ENCODE results near the gene FAM47E. TPM values are rescaled to one million over a fixed set of nuclear protein-coding genes. Genes with fewer than 3 reads are reported as not detected.

FAM47E gene
- total and polyA plus RNA-seq, 2 donors (not counting 3 experiments of a cell fraction or from before 2014, with no cell fraction given) = 0.11 TPM; not detected in 1

- Histone ChIP-seq H3K4me1 (ENCODE audit: control insufficient read depth, extremely low read depth, insufficient read depth, low read length) (peaks cover 35% of the 10 kb centered on the region), H3K9ac (replicated peaks; ENCODE audit: extremely low read depth, insufficient read depth, low read length) (no peak overlapping the region), H2AFZ (ENCODE audit: low read depth, low read length) (no peak overlapping the region), H3K79me2 (ENCODE audit: control insufficient read depth, insufficient read depth, low read length) (peaks cover 80% of the 10 kb centered on the region), H3K27ac (ENCODE audit: insufficient read depth, low read depth, low read length) (no peak overlapping the region), H3K4me3 (replicated peaks in 1 of 3; ENCODE audit: insufficient read depth in 1 of 3, low read depth in 1 of 3, low read length in 3 of 3) (no peak overlapping the region), H3K36me3 (ENCODE audit: control insufficient read depth in 2 of 2, extremely low read depth in 1 of 2, insufficient read depth in 2 of 2, low read length in 2 of 2) (no peaks in the 10 kb centered on the region), H3K4me2 (ENCODE audit: insufficient read depth, low read length) (peak overlapping the region; percentile 94), H3K9me3 (replicated peaks; ENCODE audit: control insufficient read depth, insufficient read depth, low read length) (no peaks in the 10 kb centered on the region), H3K9me1 (replicated peaks; ENCODE audit: control insufficient read depth, extremely low read depth, insufficient read depth, low read length) (no peaks in the 10 kb centered on the region), H4K20me1 (replicated peaks; ENCODE audit: control insufficient read depth, extremely low read depth, insufficient read depth, low read length) (no peaks in the 10 kb centered on the region), H3K27me3 (ENCODE audit: control insufficient read depth in 2 of 2, insufficient read depth in 2 of 2, low read length in 2 of 2) (no peaks in the 10 kb centered on the region)
- ChIA-PET POLR2A (no interaction called here), CTCF (interaction anchor here (1.4 to 3.5 kb wide), 2 partner anchors 9 to 28 kb away, joined by 3 to 13 read pairs; no protein-coding TSS in a partner anchor)
- TF ChIP-seq MAX (IDR thresholded peaks at IDR 0.05; ENCODE audit: insufficient read depth, insufficient read length) = no peak
- TF ChIP-seq JUN (IDR thresholded peaks at IDR 0.05; ENCODE audit: borderline replicate concordance, insufficient read depth, insufficient read length, low read depth) = no peak
- no peak for TF ChIP-seq POLR2AphosphoS5 (IDR thresholded peaks at IDR 0.05; ENCODE audit: insufficient read depth, low read depth, low read length)
- TF ChIP-seq FOS (IDR thresholded peaks at IDR 0.05; ENCODE audit: borderline replicate concordance, insufficient read depth, low read length) = no peak
- no peak for TF ChIP-seq MYC (IDR thresholded peaks at IDR 0.05; ENCODE audit: low read depth, low read length)
- TF ChIP-seq CTCF (IDR thresholded peaks at IDR 0.05; ENCODE audit: extremely low read depth in 1 of 2, insufficient read depth in 1 of 2, low read depth in 1 of 2, low read length in 2 of 2) = no peak
- TF ChIP-seq EZH2 (IDR thresholded peaks at IDR 0.05; ENCODE audit: borderline replicate concordance, low read depth, low read length, severe bottlenecking) = no peak
- no peak for TF ChIP-seq GATA2 (IDR thresholded peaks at IDR 0.05; ENCODE audit: insufficient read depth, insufficient read length, low read depth, low read length)
- no peak for TF ChIP-seq POLR2A (IDR thresholded peaks at IDR 0.05; ENCODE audit: low read depth, low read length)
- dilution Hi-C loops (cut with MboI; ENCODE audit: extremely low pct_ligation_motif_present, low sequenced_read_pairs) = no loop called here
- FAIRE-seq (no peak), DNase-seq (ENCODE audit: low read depth, low spot score) (no peak)
- no TSS peak for BruUV-seq (replicated peaks)
- intact Hi-C loops (cut with micrococcal nuclease) = no loop called here
Measured at GRCh38 chr4:76207549-76207948, 44.0 kb upstream of the FAM47E start.

Data from endothelial cell of umbilical vein (primary cell).